Measurements from ENCODE around the gene GRK4.
"Not testable (repeated sequence)": the region's sequence is repeated elsewhere in the genome, so short reads cannot be mapped to it uniquely, and the experiment has no call there.

The GRK4 gene

DNA sequence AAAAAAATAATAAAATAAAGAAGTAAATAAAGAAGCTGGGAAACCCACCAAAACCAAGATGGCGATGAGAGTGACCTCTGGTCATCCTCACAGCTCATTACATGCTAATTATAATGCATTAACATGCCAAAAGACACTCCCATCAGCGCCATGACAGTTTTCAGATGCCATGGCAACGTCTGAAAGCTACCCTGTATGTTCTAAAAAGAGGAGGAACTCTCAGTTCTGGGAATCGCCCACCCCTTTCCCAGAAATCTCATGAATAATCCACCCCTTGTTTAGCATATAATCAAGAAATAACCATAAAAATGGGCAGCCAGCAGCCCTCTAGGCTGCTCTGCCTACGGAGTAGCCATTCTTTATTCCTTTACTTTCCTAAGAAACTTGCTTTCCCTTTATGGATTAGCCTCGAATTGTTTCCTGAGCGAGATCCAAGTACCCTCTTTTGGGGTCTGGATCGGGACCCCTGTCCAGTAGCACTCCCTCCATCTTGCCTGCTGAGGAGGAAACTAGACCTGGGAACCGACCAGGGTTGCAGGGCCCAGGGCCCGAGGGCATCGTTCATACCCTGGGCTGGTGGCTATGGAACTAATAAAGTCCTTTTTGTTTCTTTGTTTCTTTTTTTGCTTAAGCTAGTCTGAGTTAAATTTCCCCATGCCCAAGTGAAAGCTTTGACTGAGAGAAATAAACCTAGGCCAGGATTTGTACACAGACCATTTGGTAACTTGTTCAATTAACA lies 80.1 kb downstream of the GRK4 start:
- no peak for DNase-seq

- peak; percentile 67 for DNase-seq
These were observed 81.8 kb downstream of the GRK4 start for GRCh38 chr4:3044870-3045819.

GRCh38 chr4:3046162-3046561 lies 82.8 kb downstream of the GRK4 start:
- no peak for DNase-seq

DNA sequence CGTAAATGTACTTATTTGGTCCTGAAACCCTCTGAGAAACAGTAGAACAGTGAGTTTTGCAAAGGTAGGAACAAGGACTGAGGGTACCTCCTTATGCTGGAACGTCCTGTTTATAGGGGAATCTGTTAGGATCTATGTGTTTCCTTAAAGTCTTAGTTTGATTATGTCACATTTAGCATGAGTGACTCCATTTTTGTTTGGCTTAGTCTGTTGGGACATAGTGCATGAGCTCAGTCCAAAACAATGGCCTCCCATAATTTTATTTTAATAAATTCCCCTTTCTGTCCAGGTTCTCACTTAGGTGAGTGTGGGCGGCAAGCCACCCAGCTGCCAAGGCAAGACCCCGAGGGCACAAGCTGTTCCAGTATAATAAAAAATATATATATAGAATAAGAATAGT lies 83.3 kb downstream of the GRK4 start:
- DNase-seq: no peak

DNA sequence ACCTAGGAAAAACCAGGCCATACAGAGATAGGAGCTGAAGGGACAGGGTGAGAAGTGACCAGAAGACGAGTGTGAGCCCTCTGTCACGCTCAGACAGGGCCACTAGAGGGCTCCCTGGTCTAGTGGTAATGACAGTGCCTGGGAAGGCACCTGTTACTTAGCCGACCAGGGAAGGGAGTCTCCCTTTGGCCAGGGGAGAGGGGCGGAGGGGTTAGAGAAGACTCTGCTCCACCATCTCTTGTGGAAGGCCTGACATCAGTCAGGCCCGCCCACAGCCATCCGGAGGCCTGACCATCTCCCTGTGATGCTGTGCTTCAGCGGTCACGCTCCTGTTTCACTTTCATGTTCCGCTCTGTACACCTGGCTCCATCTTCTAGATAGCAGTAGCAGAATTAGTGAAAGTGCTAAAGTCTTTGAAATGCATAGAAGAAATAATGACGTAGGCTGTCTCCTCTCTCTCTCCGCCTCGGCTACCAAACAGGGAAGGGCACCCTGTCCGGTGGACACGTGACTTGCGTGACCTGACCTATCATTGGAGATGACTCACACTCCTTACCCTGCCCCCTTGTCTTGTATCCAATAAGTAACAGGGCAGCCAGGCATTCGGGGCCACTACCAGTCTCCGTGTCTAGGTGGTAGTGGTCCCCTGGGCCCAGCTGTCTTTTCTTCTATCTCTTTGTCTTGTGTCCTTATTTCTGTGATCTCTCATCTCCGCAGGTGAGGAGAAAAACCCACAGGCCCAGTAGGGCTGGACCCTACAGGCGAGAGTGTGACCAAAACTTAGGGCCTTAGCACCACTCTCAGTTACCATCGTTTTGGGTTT lies 84.3 kb downstream of the GRK4 start:
- DNase-seq: peak; percentile 54

- DNase-seq: not testable (repeated sequence)
These were observed 87.9 kb downstream of the GRK4 start for GRCh38 chr4:3051141-3051897.

DNA sequence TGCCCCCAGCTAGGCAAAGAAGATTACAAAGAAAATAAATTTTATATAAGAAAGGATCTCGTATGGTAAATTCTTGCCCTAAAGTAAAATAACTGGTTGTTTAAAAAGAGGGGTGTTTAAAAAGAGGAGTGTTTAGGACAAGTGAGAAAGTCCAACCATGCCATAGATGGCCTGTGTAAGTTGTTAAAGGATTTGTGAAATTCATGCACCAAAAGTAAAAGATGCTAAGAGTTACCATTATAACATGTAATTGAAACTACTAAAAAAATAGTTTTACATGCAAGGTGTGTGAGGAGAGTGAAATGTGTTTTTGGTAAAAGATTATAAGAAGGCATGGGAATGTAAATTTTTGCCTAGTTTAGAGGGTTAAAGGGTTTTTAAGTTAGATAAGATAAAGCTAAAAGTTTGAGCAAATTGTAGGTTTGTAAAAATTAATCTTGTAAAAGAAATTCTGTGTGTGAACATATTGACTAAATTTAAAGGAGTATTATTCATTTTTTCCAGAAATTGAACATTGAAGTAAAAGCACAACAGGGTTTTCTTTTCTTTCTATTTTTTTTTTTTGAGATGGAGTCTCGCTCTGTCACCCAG lies 90.9 kb downstream of the GRK4 start:
- DNase-seq: no peak

GRCh38 chr4:3059943-3060342 lies 96.6 kb downstream of the GRK4 start:
- DNase-seq: no peak

- no peak for DNase-seq
These were observed 97.6 kb downstream of the GRK4 start for GRCh38 chr4:3060946-3061345.

DNA sequence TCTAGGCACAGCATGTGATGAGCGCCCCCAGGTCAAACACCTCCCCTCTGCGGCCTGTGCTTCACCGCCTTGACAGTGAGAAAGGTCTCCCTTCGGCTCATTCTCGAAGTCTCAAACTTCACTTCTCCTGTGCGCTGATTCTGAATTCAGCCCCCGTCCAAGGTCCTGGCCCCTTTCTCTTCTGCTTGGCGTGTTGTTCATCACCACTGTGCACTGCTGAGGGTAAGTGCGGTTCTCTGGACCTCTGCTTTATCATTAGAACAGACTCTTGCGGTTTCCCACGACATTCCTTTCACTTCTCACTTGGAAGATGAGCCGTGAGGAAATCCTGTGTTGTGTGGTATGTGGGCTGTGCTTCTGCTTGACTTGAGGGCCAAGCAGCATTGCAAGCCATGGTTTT lies 99.1 kb downstream of the GRK4 start:
- no peak for DNase-seq

DNA sequence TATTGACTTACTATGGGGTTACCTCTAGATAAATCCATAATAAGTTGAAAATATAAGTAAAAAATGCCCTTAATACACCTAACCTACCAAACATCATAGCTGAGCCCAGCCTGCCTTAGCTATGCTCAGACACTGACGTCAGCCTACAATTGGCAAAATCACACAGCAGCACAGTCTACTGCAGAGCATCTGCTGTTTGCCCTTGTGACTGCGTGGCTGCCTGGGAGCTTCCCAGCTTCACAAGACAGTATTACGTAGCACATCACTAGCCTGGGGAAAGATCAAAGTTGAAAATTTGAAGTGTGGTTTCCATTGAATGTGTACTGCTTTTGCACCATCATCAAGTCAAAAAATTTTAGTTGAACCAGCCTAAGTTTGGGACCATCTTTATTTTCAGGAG lies 102.2 kb downstream of the GRK4 start:
- DNase-seq: no peak

- no peak for DNase-seq
These were observed 103.5 kb downstream of the GRK4 start for GRCh38 chr4:3066836-3067400.

DNA sequence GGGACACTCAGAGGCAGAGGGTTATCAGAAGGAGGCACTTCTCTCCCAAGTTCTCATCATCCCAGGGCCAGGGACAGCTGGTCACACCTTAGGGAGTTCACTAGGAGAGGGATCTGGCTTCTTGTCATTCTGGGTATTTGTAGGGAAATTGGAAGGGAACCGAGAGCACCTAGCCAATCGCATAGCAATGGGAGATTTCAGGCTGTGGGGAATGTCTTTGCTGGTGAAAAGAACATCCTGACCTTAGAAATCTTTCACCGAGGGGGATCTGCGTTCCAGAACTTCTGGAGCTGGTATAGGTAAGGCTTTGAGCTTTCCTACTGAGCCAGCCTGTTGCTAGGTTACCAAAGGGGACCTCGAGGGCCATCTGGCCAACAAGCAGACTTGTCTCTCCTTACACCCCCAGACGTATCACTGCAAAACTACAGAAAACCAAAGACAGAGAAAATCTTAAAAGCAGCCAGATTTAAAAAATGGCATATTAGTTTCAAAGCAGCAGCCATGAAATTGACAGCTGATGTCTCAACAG lies 104.2 kb downstream of the GRK4 start:
- no peak for DNase-seq

DNA sequence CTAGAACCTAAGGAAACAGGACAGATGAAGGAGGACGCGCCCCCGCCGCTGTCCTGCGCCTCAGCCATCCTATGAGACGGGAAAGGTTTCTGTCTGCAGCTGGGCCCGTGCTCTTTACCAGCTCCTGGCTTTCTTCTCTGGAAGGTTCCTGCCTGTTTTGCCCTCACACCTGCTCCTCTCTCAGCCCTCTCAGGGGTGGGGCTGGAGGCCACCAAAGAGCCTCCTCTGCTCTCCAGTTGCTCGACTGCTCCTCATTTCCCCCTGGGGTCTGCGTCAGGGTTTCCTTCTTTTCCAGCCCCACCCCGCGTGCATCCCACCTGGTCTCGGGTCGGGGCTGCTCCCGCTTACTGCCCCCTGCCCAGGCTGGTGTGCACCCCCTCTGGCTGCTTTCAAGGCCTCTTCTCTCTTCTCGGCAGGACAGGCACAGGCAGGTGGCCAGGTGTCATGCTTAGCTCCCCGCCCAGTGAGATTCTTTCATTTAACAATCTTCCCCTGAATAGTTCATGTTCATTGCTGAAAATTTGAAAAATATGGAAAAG lies 106.4 kb downstream of the GRK4 start:
- DNase-seq: no peak

GRCh38 chr4:3070709-3071500 lies 107.5 kb downstream of the GRK4 start:
- no peak for DNase-seq

DNA sequence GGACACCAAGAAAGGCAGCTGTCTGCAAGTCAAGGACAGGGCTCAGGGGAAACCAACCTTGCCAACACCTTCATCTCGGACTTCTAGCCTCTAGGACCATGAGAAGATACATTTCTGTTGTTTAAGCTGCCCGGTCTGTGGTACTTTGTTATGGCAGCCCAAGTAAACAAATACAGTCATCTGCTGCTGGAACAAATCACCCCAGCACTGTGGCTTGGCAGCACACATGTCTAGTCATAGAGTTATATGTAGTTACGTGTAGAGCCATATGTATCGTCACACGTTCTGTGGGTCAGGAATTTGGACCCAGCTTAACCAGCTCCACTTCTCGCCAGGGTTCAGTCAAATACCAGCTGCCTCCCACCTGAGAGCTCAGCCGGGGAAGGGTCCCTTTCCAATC lies 108.4 kb downstream of the GRK4 start:
- no peak for DNase-seq

- DNase-seq: peak; percentile 6
These were observed 110.0 kb downstream of the GRK4 start for GRCh38 chr4:3073158-3074077.

DNA sequence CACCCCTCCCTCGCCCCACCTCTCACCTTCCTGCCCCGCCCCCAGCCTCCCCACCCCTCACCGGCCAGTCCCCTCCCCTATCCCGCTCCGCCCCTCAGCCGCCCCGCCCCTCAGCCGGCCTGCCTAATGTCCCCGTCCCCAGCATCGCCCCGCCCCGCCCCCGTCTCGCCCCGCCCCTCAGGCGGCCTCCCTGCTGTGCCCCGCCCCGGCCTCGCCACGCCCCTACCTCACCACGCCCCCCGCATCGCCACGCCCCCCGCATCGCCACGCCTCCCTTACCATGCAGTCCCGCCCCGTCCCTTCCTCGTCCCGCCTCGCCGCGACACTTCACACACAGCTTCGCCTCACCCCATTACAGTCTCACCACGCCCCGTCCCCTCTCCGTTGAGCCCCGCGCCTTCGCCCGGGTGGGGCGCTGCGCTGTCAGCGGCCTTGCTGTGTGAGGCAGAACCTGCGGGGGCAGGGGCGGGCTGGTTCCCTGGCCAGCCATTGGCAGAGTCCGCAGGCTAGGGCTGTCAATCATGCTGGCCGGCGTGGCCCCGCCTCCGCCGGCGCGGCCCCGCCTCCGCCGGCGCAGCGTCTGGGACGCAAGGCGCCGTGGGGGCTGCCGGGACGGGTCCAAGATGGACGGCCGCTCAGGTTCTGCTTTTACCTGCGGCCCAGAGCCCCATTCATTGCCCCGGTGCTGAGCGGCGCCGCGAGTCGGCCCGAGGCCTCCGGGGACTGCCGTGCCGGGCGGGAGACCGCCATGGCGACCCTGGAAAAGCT lies 110.9 kb downstream of the GRK4 start, which contains the start of the genes HTT and HTT-AS:
TSS of gene HTT (plus strand) at position 604 of the 768 bp plus-strand sequence. CDS start at position 749, 145 bp downstream.
TSS of gene HTT-AS (minus strand) at position 461 of the 768 bp plus-strand sequence.
- peak; percentile 98 for DNase-seq
